Ovary (tissue), 9 donors: Measurements from ENCODE around the gene EVA1B. TPM values are rescaled to one million over a fixed set of nuclear protein-coding genes. Genes with fewer than 3 reads are reported as not detected.
A peak's percentile ranks its signal among the peaks of the same experiment; 100 is the strongest.

Experiments
- DNase-seq, 5 donors: peaks; one replicate each; pipeline ENCODE4 v3.0.0-alpha.2; 2019 to 2020
- H3K27ac ChIP-seq, 2 donors: fragments of 200-600 bp; one replicate each; pipeline versions ENCODE4 v1.5.1 to v1.8.0; 2019 to 2022
- H3K27me3 ChIP-seq: fragments of 200-600 bp; one replicate; pipeline ENCODE4 v1.8.0; 2022
- H3K36me3 ChIP-seq: fragments of 200-600 bp; sonication (generic); one replicate; pipeline ENCODE4 v1.5.1; 2019
- H3K4me1 ChIP-seq: one replicate; pipeline ENCODE4 v1.8.1; 2013; ENCODE audit warnings: mild to moderate bottlenecking, moderate library complexity; ENCODE audit not compliant: insufficient read depth
- H3K4me3 ChIP-seq: fragments of 200-600 bp; sonication (generic); one replicate; pipeline ENCODE4 v1.5.1; 2017
- H3K9me3 ChIP-seq, 2 donors: fragments of 200-600 bp in 1 of 2; sonication (generic) in 1 of 2; one replicate each; pipeline versions ENCODE4 v1.5.1 to v1.8.1; 2013 to 2019; ENCODE audit warnings: mild to moderate bottlenecking in 1 of 2, moderate library complexity in 1 of 2
- EP300 ChIP-seq: sonication (generic); formaldehyde crosslinking; IDR thresholded peaks from one replicate; pipeline ENCODE4 v1.6.1; 2017; ENCODE audit warnings: antibody characterized with exemption
- POLR2A ChIP-seq: fragments of 450-650 bp; IDR thresholded peaks from one replicate; pipeline ENCODE4 v1.6.1; 2017; ENCODE audit warnings: antibody characterized with exemption, mild to moderate bottlenecking, moderate library complexity
- WGBS, 3 donors: extraction: QIAGEN DNeasy Blood & Tissue Kit in 1 of 3; methylation state at CpG; one replicate each; pipeline versions ENCODE4 v1.1.5 to v1.1.7; 2013 to 2017; 5-methylcytosine and 5-hydroxymethylcytosine counted together
- intact Hi-C, 4 donors: fragments of 100-400 bp; cut with DNase I; formaldehyde crosslinking; loops; one replicate each; pipeline versions ENCODE4 v1.11.0 to v1.15.1; 2022 to 2023
- polyA plus RNA-seq, 2 donors: library from polyadenylated mRNA; stranded (reverse); fragments of 200-250 nt in 1 of 2; fragments of 350-450 nt in 1 of 2; fragmentation: Illumina TruSeq in 1 of 2; extraction: RNeasy Lipid Tissue Mini Kit (QIAGEN cat#74804) in 1 of 2; gene quantifications; one replicate each; pipeline ENCODE4 v1.2.3, GENCODE V29; 2013 to 2014
- total RNA-seq, 7 donors: library from RNA; depleted of rRNA in 2 of 7; stranded (reverse); fragments of >200 nt in 2 of 7; fragmentation: NEBNext Ultra II Directional in 3 of 7; extraction: Animal tissue kit (Norgen Biotek cat#: 25700) in 3 of 7; gene quantifications; one replicate each; pipeline versions ENCODE4 v1.1.0 to v1.2.4, GENCODE V29; 2016 to 2023
- TF ChIP-seq, protein P1 (sequence below), 3 donors: fragments of 450-650 bp in 2 of 3; fragments of 200-600 bp in 1 of 3; IDR thresholded peaks; one replicate each; pipeline versions ENCODE4 v1.5.1 to v1.8.0; 2016 to 2022; ENCODE audit warnings: antibody characterized with exemption in 3 of 3, mild to moderate bottlenecking in 1 of 3
- donor health status: DM: no; HTN: no; CAD: no; lungs with moderate emphysema.
- donor health status: DM: no; HTN: no; CAD: no.
- donor health status: Bipolar disorder and iron deficiency.
- donor health status: DM: yes; HTN: yes; CAD: no.
- donor health status: DM: no; HTN: no; CAD: no.
- donor health status: DM: yes; HTN: yes; CAD: no.

EVA1B gene
- total and polyA plus RNA-seq, 9 donors, result 39.9 to 113 (median 55.4) TPM; not detected in 1

DNA sequence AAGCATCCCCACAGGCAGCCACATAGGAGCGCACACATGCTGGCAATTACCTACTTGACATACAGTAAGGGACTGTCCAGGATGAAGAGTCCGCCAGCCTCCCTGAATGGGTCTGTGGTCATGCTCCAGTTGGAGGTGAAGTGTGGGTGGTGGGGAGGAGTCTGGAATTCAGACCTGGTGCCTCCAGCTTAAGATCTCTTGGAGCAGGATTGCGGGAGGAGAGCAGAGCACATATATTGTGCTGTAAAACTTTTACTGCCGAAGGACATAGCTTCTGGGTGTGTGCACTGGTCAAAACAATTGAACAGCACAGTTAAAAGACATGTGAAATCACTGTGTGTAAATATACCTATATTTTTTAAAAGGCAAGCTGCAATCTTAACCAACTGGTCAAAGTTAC is 44.4 kb upstream of the EVA1B start:
- no peaks in the 10 kb centered on the region for H3K36me3 ChIP-seq
- TF ChIP-seq POLR2A (no peak), EP300 (no peak)
- H3K9me3 ChIP-seq, result no peaks in the 10 kb centered on the region
- 89 to 95% (median 91%) methylated on average over 4 of the region's 4 CpGs for WGBS, 3 donors
- no peak for DNase-seq
- peaks cover 14% of the 10 kb centered on the region for H3K4me1 ChIP-seq
- H3K4me3 ChIP-seq, result no peak overlapping the region
- H3K27me3 ChIP-seq, result no peaks in the 10 kb centered on the region
- H3K27ac ChIP-seq, result no peak overlapping the region
- intact Hi-C loops, result loop anchor here in 2 of 4 donors (5.0 kb wide), 1 partner anchor 45 kb away; the partner anchor contains the start of gene EVA1B (in 2 of the 2)

DNA sequence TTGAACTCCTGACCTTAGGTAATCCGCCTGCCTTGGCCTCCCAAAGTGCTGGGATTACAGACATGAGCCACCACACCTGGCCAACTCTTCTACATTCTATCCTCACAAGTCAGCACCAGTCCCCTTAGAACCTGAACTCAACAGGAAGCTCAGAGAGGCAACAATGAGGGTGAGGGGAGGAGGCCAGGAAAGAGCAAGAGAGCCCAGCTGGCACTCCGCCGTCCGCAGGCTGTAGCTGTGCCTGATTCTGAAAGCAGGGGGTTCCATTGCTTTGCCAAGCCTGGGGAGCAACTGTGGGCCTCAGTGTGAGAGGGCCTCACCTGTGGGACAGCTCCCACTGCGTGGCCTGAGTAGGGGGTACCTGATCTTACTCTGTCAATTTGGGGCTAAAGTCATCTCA is 43.6 kb upstream of the EVA1B start:
- TF ChIP-seq, protein P1, sequence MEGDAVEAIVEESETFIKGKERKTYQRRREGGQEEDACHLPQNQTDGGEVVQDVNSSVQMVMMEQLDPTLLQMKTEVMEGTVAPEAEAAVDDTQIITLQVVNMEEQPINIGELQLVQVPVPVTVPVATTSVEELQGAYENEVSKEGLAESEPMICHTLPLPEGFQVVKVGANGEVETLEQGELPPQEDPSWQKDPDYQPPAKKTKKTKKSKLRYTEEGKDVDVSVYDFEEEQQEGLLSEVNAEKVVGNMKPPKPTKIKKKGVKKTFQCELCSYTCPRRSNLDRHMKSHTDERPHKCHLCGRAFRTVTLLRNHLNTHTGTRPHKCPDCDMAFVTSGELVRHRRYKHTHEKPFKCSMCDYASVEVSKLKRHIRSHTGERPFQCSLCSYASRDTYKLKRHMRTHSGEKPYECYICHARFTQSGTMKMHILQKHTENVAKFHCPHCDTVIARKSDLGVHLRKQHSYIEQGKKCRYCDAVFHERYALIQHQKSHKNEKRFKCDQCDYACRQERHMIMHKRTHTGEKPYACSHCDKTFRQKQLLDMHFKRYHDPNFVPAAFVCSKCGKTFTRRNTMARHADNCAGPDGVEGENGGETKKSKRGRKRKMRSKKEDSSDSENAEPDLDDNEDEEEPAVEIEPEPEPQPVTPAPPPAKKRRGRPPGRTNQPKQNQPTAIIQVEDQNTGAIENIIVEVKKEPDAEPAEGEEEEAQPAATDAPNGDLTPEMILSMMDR (IDR thresholded peaks at IDR 0.05), result no peak
- TF ChIP-seq POLR2A (no peak), EP300 (no peak)
- no peaks in the 10 kb centered on the region for H3K27me3 ChIP-seq
- H3K9me3 ChIP-seq, result no peaks in the 10 kb centered on the region
- peaks cover 14% of the 10 kb centered on the region for H3K4me1 ChIP-seq
- intact Hi-C loops, result loop anchor here in 2 of 4 donors (5.0 kb wide), 1 partner anchor 45 kb away; the partner anchor contains the start of gene EVA1B (in 2 of the 2)
- H3K36me3 ChIP-seq, result no peaks in the 10 kb centered on the region
- no peak for DNase-seq
- no peak overlapping the region for H3K4me3 ChIP-seq
- WGBS, 3 donors, result 80 to 91% (median 85%) methylated on average over 5 of the region's 5 CpGs
- no peak overlapping the region for H3K27ac ChIP-seq

DNA sequence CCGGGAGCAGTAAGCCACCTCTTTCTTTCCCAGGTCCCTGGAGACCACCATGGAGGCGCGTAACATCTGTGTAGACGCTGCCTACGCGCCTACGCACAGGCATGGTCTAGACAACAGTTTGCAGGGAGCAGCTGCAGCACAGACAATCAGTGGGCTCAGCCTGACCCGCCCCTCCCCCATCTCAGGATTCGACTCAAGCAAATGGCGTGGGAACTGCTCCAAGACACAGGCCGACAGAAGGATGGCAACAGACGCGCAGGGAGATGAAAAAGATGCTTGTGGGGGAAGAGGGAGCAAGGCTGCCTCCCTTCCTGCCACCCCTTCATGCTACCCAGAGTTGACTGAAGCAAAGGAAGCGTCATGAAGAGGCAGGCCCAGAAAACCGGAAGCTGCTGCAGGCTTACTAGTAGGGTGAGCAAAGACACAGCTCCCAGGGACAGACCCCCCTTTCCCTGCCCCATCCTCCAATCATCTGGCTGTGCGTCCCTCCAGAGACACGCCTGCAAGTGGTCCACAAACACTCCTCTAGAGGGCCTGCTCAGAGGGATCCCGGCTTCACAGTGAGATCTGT is 42.7 kb upstream of the EVA1B start:
- intact Hi-C loops, result loop anchor here in 2 of 4 donors (5.0 kb wide), 1 partner anchor 44 kb away; the partner anchor contains the start of gene EVA1B (in 2 of the 2)
- WGBS, 3 donors, result 9 to 27% (median 11%) methylated on average over 18 of the region's 18 CpGs
- DNase-seq, result peak in 4 of 5 donors; percentile 43 to 65 (median 64)

DNA sequence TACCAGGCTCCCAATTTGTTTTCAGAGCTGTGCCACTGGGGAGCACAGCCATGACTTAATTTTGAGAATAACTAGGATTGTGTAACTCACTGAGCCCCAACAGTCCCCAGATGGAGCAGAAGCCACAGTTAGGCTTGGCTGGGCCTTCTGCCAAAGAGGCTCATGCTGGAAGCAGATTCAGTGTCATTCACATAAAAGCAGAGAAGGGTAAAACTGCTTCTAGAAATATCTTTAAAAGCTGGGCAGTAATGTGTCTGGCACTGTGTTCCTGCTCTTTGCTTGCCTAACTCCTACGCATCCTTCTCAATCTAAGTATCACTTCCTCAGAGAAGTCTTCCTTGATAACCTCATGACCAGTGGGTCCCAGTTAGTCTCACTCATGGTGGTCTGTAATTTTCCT is 41.9 kb upstream of the EVA1B start:
- intact Hi-C loops, result loop anchor here in 2 of 4 donors (5.0 kb wide), 1 partner anchor 43 kb away; the partner anchor contains the start of gene EVA1B (in 2 of the 2)
- Histone ChIP-seq H3K36me3 (no peaks in the 10 kb centered on the region), H3K27me3 (no peaks in the 10 kb centered on the region), H3K27ac (no peak overlapping the region), H3K9me3 (no peaks in the 10 kb centered on the region), H3K4me3 (no peak overlapping the region), H3K4me1 (peaks cover 14% of the 10 kb centered on the region)
- TF ChIP-seq, protein P1 (IDR thresholded peaks at IDR 0.05), result no peak
- no peak for TF ChIP-seq POLR2A
- no peak for TF ChIP-seq EP300
- peak in 3 of 5 donors; percentile 51 to 62 (median 54) for DNase-seq
- 75 to 85% (median 82%) methylated on average over 1 of the region's 1 CpG for WGBS, 3 donors

More for the DNA sequence above, 42.7 kb upstream of the EVA1B start:
- H3K4me1 ChIP-seq, result peaks cover 14% of the 10 kb centered on the region
- no peak overlapping the region for H3K4me3 ChIP-seq
- H3K9me3 ChIP-seq, result no peaks in the 10 kb centered on the region
- H3K27ac ChIP-seq, result peak overlapping the region in 1 of 2 donors; percentile 14
- H3K36me3 ChIP-seq, result no peaks in the 10 kb centered on the region
- no peaks in the 10 kb centered on the region for H3K27me3 ChIP-seq
- TF ChIP-seq POLR2A (no peak), EP300 (no peak)

DNA sequence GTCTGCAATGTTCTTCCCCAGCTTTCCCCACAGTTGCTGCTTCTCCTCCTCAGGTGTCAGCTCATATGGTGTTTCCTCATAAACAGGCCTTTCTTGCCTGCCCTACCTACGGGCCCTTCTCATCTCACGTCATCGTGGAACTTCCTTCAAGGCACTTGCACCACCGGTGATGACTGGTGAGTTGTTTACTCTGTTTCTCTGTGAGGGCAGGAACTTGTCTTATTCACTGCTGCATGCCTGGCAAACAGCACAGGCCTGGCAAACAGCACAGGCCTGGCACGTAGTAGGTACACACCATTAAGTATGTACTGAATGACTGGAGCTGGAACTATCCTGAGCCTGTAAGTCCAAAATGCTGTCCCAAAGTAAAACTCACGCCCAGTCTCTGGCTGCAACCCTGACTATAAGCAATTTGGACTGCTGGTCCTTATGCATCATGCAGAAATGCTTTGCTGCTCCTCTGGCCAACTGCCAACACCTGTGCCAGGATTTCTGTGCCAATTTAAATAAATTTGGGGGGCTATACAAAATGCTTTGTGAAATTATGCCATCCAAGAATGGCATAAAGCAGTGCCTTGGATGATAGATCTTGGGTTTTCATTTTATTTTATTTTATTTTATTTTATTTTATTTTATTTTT is 36.6 kb upstream of the EVA1B start:
- WGBS, 3 donors, result 79 to 89% (median 79%) methylated on average over 6 of the region's 6 CpGs
- intact Hi-C loops, result no loop called here

More for the DNA sequence above, 36.6 kb upstream of the EVA1B start:
- Histone ChIP-seq H3K4me1 (peaks cover 7% of the 10 kb centered on the region), H3K27me3 (no peaks in the 10 kb centered on the region), H3K27ac (no peak overlapping the region), H3K9me3 (no peaks in the 10 kb centered on the region), H3K36me3 (no peaks in the 10 kb centered on the region), H3K4me3 (no peak overlapping the region)
- no peak for TF ChIP-seq EP300
- no peak for TF ChIP-seq POLR2A
- TF ChIP-seq, protein P1 (IDR thresholded peaks at IDR 0.05), result no peak
- DNase-seq, result no peak
